HCT116 (cell line): Measurements from ENCODE around the gene SORCS2.

ENCODE experiments used
- POLR2A ChIP-seq: IDR thresholded peaks from 2 replicates; pipeline ENCODE4 v1.7.0; 2011; ENCODE audit warnings: borderline replicate concordance; ENCODE audit not compliant: insufficient read depth, insufficient read length; ENCODE audit errors: extremely low read depth
- POLR2AphosphoS5 ChIP-seq: IDR thresholded peaks from 2 replicates; pipeline ENCODE4 v1.6.1; 2011; ENCODE audit warnings: mild to moderate bottlenecking, low read depth, low read length, moderate library complexity
- TCF7L2 ChIP-seq: IDR thresholded peaks from 2 replicates; pipeline ENCODE4 v1.7.0; 2011; ENCODE audit warnings: borderline replicate concordance, inconsistent platforms; ENCODE audit not compliant: insufficient read depth, insufficient read length; ENCODE audit errors: extremely low read depth
- TF ChIP-seq, protein P1 (sequence below), 3 experiments: fragments of 200-600 bp in 1 of 3; sonication (generic) in 1 of 3; IDR thresholded peaks in 2 of 3; conservative IDR thresholded peaks in 1 of 3; 2 replicates each; pipeline ENCODE4 v1.5.1; 2012 to 2017; ENCODE audit warnings: low read depth in 2 of 3, low read length in 2 of 3, antibody characterized with exemption in 1 of 3, borderline replicate concordance in 1 of 3, control low read depth in 1 of 3, mild to moderate bottlenecking in 1 of 3, mixed read lengths in 1 of 3, mixed run types in 1 of 3, moderate library complexity in 1 of 3; ENCODE audit not compliant: insufficient read depth in 1 of 3
- TF ChIP-seq, protein P2 (sequence below): IDR thresholded peaks from 2 replicates; pipeline ENCODE4 v1.6.1; 2012

GRCh38 chr4:7753931-7754465 is 561.7 kb downstream of the SORCS2 start:
- TF ChIP-seq, protein P1, sequence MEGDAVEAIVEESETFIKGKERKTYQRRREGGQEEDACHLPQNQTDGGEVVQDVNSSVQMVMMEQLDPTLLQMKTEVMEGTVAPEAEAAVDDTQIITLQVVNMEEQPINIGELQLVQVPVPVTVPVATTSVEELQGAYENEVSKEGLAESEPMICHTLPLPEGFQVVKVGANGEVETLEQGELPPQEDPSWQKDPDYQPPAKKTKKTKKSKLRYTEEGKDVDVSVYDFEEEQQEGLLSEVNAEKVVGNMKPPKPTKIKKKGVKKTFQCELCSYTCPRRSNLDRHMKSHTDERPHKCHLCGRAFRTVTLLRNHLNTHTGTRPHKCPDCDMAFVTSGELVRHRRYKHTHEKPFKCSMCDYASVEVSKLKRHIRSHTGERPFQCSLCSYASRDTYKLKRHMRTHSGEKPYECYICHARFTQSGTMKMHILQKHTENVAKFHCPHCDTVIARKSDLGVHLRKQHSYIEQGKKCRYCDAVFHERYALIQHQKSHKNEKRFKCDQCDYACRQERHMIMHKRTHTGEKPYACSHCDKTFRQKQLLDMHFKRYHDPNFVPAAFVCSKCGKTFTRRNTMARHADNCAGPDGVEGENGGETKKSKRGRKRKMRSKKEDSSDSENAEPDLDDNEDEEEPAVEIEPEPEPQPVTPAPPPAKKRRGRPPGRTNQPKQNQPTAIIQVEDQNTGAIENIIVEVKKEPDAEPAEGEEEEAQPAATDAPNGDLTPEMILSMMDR (IDR thresholded peaks at IDR 0.05 in 2 of 3, conservative IDR thresholded peaks at IDR 0.05 in 1 of 3; ENCODE audit: borderline replicate concordance in 1 of 3, insufficient read depth in 1 of 3, low read depth in 2 of 3, low read length in 2 of 3) = no peak
- no peak for TF ChIP-seq POLR2A
- TF ChIP-seq, protein P2, sequence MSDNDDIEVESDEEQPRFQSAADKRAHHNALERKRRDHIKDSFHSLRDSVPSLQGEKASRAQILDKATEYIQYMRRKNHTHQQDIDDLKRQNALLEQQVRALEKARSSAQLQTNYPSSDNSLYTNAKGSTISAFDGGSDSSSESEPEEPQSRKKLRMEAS = no peak
- no peak for TF ChIP-seq POLR2AphosphoS5
- no peak for TF ChIP-seq TCF7L2
